HG03521 (cell line): ENCODE measurements around the gene CHRM4.
A peak's percentile ranks its signal among the peaks of the same experiment; 100 is the strongest.

Source experiments
- ATAC-seq: cut with Tn5 transposase; IDR thresholded peaks from one replicate; pipeline ENCODE4 v1.9.1; 2021; ENCODE audit warnings: mild to moderate bottlenecking, moderate library complexity; ENCODE audit not compliant: unreplicated experiment

CHRM4 gene

DNA sequence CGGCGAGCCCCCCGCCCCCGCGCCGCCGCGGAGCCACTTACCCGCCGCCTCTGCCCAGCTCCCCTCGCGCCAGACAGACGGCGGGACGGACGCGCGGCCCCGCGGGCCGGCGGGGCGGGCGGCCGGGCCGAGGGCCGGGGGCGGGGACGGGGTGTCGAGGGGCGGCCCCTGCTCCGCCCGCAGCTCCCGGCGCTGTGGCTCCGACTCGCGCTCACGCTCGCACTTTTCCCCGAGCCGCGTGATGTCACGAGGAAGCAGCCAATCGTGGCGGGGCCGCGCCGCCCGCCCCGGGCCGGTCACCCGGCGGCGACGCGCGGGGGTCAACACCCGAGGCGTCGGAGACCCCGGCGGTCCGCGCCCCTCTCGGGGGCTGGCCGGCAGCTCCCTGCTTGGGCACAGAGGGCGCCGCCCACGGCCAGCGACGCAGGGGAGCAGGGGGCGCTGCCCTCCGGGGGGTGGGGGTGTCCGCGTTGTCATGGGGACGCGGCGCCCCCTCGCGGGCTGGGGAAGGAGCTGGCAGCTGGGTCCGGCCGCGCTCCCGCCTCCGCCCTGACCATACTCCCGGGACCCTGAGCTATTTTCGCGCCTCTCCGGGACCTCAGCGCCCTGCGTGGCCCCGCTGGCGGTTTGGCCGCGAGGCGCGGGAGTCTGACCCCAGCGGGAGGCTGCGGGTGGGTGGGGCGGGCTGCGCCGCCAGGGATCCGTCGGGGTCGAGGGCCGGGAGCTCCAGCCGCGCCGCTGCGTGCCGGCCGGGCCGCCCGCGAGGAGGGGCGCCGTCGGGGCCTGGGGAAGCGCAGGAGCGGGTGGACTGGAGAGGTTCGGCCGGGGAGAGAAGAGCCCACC, at the start of gene CHRM4:
TSS of gene CHRM4 (minus strand) at position 199 of the 843 bp plus-strand sequence. CDS start 5,219 bp downstream, outside the sequence.
- ATAC-seq, result peak; percentile 11

DNA sequence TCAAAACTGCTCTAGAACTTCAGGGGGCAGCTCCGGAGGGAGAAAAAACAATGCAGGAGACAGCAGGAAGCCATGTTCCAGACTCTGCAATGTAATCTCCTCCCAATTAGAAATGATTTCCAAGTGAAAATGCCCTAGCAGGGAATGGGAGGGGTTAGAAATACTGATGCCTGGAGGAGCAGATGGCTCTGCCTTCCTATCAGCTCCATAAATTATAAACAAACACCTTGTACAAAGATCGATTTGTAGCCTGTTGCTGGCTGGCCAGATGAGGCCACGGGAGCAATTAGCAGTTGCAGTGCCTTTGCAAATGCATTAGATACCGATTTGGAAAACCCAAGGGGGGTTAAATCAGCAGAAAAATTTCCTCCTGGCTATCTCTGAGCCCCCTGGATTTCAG, 46.6 kb upstream of the CHRM4 start:
- ATAC-seq, result no peak

DNA sequence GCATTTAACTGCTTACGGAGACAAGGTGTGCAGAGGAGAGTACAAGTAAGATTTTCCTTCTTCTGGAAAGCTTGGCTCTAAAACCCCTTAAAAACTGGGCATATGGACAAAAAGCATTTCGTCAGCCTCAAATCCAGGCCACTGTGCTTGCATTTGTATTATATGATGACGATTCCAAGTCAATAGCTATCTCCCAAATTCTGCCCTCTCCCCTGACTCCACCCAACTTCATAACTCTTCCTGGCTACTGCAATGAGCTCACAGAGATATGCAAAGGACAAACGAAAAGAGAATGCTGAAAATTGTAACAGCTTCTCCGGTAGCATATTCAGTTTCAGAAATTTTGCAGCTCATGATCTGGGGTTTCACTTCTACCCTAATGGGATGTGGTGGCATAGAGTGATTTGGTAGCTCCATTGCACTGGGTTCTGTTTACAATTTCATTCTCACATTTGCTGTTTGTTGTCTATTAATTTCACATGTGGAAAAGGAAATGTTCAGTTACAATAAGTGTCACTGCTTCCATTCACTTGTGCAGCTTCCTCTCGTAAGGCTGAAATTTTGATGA, 45.6 kb upstream of the CHRM4 start:
- no peak for ATAC-seq

DNA sequence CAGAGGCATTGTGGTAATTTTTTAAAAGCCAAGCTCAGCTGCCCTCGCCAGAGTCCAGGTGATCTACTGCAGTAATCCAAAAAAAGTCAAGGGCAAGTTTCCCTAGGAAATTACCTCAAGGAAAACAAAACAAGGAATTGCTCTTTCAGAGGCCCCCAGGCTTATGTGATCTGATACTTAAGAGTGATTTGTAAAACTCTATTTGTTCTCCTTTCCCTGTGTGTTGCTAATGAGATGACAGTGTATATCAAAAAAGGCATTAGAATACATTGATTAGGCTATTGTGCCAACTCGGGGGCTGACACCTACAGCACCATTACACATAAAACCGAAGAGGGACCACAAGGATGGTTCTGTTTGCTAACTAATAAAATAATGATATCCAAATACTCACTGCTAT, 44.5 kb upstream of the CHRM4 start:
- ATAC-seq, result no peak

DNA sequence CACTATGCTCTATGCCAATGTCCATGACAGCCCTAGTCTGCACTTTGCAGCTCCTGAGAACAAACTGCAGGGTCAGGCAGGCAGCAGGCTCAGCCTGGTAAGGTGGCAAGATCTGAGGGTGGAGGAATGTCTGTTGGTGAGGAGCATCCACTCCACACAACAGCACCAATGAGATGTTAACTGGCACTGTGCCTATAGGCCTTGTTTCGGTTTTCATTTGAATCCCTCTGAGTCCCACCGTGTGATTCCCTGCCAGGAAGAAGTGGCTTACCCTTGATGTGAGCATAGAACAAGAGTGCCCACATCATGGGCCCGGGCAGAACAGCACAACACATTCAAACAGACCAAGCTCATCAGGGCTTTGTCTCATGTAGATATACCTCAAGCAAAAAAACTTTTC, 44.1 kb upstream of the CHRM4 start:
- ATAC-seq, result no peak

DNA sequence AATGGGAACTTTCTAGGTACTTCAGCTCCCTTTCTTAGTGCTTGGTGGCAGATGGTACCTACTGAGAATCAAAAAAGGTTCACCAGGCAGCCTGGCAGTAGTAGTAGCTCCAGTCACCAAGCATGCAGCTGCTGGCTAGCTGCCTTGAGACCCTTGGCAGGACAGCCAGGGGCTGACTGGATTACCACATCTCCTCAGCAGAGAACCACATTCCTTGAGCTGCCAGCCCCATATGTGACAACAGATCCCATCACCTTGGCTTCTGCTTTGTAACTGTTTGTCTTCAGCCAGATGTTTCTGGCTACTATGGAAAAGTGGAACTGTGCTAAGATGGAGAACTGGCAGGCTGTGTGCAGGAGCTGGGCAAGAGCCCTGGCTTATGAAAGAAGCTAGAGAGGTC, 39.6 kb upstream of the CHRM4 start:
- no peak for ATAC-seq

DNA sequence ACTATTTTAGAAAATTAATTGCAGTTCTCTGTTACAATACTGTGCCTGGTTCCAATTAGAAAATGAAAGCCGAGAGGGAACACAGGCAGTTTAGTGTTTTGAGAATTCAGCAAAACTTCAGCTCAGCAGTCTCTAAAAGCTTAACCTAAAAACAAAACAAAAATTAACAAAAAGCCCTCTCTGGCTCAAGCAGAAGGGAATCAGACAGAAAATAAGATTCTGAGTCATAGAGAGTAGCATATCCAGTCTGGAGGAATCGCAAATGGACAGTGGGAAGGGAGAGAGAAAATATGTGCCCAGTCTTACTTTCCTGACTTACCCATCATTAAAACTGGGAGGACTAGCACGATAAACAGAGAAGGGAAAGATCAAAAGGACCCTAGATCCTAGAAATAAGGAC, 38.1 kb upstream of the CHRM4 start:
- ATAC-seq, result no peak

DNA sequence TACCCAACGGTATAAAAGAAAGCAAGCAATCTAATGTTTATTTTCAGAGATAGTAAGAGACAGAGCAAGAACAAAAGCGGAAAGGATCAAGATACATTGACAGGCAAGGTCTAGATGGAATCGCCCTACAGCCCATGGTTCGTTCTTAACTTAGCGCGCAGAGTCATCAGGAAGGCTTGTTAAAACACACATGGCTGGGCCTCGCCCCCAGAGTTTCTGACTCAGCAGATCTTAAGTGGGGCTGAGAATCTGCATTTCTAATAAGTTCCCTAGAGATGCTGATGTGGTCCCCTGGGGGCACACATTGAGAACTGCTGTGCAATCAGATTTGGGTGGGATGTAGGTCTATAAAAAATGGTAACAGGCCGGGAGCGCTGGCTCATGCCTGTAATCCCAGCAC, 35.8 kb upstream of the CHRM4 start:
- no peak for ATAC-seq

DNA sequence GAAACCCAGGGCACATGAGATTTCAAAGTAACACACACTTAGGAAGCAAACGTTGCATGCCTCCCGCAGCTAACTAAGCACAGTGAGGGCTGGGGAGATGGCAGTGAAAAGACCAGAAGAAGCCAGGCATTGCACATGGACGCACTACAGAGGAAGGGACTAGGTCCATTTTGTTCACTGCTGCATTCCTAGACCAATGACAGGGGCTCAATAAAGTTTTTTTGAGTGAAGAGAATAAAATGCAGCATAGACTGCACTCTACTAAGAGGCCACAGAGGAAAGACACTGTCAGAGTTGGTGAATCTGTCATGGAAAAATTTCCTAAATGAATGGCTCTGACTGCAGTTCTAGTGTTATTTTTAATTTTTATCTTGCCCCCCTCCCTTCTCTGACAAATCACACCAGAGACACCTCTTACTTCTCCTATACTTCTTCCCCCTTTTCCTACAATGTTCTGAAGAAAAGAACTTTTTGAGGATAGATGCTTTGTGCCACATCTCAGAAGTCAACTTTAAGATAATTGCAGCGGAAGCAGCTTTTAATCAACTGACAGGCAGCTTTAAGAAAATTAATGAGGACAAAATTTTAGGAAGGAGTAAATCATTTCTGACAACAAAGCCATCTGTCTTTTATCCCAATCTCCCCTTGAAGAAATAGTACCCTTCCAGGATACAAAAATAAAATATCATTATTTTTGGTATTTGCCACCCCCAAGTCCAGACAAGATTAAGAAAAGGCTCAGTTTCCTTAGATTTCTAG, 34.8 kb upstream of the CHRM4 start:
- no peak for ATAC-seq

DNA sequence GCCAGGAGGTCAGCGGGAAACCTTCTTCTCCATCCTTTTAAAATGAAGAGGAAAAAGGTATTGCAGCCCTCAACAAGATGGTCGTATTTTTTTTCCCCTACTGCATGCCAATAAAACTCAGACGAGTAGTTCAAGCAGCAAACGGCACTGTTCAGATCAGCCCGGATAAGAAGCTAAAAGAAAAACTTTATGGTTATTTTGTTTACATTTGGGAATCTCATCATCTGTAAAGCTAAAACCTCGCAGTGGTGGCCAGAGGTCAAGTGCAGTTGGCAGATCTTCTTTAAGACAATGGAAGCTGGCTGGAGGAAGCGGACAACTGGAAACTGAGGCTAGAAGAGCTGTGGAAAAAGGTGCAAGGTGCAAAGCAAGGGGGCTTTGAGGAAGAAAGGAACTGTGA, 31.0 kb upstream of the CHRM4 start:
- ATAC-seq, result no peak

DNA sequence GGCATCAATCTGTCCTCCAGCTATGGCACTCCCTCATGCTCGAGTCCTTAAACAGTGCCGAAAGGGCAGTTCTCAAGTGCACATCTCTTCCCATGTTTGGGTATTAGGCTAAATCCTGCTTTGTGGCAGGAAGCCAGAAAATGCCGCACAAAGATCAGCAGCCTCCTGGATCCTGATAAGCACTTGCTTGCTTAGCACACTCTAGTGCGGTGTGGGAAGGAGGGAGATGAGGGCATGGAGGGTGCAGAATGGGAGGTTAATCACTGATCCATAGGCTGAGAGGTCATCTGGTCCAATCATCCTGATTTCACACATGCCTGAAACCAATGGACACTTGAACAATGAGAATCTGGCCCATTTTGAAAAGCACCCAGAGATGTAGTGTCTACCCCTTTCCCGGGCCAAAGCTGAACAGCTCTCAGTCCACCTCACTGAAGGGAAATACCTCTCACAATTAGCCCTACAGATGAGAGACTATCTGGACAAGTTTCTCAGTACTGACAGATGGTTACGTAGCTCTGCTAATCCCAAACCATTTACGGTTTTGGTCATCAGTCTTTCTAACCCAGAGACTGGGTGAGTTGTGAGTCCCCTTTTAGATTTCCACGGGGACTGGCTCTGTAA, 29.8 kb upstream of the CHRM4 start:
- no peak for ATAC-seq

DNA sequence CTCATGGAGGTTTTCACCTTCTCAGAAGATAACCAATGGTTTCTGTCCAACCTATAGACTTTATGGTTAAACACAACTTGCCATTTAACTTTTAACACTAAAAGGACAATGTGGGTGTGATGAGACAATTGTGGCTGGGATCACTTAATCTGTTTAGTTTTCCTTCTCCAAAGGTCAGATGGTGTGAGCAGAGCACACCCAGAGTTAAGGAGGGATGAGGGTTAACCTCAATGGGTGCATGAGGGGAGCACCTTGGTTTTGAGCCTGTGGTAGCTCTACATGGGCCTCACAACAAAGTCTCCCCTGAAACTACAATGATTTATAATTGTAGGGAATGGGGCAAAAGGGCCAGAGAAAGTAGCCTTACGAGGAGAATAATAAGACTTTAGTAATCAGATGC, 28.9 kb upstream of the CHRM4 start:
- ATAC-seq, result no peak

DNA sequence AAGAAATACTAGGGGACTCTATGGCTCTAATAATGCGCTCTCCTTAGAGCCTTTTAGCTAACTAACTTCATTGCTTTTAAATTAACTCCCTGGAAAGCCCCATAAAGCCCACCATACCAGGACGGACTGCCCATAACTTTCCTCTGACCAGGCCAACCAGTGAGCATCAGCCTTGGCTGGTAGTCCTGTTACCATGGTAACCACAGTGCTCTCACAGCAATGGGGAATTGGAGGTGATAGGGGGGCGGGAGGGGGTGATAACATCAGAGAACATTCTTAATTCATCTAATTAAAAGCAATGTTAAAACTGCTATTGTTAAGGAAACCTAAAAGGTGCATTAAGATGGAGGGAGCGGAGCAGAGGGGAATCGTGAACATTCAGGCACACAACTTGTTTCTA, 27.2 kb upstream of the CHRM4 start:
- no peak for ATAC-seq

DNA sequence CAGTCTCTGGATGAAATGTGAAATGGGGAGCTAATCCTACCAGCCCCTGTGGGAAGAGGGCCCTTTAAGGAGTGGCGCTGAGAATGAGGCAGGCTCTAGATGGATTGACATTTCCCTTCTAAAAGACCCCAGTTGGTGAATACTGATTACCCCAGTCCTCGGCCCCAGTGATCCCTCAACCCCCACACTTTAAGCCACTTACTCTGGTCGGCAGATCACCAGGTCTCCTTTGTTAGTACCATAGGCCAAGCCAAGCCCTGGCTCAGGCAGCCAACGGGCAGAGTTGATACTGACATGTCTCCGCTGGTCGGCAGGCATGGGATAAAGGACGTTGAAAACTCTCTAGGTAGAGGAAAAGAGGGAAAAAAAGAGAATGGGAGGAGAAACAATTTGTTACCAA, 26.1 kb upstream of the CHRM4 start:
- no peak for ATAC-seq

DNA sequence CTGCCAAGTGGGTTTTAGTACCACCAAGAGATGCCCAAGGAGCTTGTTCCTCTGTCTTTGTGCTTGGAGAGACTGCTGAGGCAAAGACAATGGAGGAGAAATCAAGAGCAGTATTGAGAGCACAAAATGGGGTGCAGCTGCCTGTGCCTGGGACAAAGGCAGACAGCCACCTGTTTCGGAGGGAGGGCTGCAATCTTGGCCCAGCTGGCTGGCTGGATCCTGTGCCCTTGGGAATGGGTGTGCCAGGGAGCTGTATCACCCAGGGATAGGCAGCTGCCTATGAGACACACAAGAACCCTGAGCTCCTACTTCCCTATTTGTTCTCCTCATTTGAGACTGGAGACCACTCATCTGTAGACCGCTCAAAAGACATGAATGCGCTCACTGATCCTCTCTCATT, 23.3 kb upstream of the CHRM4 start:
- no peak for ATAC-seq

DNA sequence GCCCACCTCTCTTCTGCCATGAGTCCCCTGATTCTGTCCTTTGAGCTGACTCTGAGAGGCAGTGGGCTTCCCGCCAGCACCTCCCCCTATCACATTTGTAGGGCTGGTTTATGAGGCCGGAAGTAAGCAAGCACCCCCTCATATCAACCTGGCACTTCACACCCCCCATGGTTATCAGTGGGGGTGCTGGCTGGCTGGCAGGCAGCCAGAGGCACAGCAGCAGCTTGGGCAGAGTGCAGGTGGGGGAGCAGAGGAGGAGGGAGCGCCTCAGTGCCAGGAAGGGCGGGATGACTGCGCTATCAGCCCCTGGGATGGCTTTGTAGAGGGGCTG, 22.9 kb upstream of the CHRM4 start:
- ATAC-seq, result no peak

DNA sequence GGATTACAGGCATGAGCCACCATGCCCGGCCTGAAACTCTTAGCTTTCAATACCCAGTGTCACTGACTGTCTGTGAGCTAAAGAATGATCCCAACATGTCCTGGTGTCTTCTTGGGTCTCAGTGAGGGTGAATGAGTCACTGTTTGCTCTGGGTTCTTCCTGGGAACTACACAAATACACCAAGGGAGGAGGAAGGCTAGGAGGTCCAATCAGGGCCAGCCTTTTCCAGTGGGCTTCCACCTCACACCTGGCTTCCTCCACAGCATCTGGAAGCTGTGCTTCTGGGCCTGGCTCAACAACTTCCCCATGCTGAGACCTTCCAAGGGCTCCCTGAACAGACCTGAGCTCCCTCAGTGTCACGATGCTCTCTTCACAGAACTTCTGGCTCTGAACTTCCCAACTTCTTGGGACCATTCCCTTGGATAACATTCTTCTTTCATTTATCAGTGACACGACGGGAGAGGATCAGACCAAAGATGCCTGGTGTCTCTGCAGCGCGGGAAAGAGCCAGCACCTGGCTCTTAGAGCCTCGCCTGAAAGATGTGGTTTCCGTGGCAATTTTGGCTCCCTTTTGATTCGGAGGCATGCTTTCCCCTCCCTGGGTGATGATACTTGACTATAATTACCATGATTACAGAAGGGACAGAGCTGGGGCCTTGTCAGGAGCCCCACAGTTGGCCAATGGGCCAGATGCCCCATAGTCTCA, 22.3 kb upstream of the CHRM4 start:
- ATAC-seq, result no peak

DNA sequence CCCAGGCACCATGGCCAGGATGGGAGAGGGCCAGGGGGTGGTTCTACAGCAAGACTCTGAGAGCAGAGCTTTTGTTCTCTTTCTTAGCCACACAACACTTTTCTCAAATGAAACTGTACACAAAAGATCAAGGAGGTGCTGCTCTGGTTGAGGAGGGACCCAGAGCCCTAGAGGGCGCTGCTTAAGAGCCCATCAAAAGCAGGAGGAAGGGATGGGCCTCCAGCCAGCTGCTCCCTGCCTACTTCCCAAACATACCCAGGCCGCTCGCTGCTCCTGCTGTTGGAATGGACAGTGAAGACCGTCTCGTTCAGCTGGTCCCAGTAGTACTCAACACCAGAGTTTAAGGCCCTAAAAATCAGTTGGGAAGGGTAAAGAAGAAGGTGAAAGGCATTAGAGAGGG, 18.4 kb upstream of the CHRM4 start:
- no peak for ATAC-seq

DNA sequence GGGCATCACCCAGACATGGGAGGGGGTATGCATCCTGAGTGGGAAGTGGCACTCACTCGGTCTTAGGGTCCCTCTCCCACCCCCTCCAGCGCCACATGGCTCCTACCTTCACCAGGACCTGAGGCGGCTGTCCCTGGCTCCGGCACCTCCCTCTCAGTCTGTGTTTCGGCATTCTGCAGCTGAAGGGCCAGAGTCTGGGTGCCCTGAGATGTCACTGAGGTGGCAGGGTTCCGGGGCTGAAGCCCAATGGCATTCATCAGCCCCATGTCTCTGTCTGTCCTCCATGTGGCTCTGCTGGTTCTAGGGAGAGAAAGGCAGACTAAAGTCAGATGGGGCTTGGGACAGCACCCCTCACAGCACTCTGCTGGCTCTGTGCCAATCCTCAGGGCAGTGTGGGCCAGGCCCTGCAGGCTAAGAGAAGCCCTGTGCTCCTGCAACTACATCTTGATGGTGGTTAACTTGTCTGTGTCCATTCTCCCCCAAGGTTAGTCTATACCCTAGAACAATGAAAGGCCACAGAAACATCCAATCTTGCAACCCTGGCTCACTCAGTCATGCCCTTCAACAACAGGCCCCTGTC, 16.9 kb upstream of the CHRM4 start:
- no peak for ATAC-seq

DNA sequence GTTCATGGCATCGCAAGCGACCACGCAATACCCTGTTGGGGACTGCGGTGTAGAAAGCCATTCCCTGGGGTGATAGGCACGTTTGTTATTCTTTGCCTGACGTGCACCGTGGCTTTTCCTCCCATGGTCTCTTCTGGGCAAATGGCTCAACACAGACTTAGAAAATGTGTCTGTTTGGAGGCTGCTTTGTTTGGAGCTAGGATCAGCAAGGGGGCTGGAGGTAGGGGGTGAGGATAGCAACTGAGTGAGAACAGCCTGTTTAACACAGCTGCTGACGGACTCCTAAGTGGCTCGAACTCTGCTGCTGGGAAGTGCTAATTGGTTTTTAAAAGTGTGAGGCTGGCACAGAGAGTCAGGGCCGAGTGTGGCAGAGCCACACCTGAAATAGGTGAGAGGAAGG, 16.1 kb upstream of the CHRM4 start:
- ATAC-seq, result no peak
